Dendritic cell treated with granulocyte-macrophage colony-stimulating factor and Interleukin-4, amounts not matched to agents 40 ng/mL and 50 ng/mL, for 4 days (primary cell): ENCODE data around the gene F7.
"Not testable (repeated sequence)": the region's sequence is repeated elsewhere in the genome, so short reads cannot be mapped to it uniquely, and the experiment has no call there.

Experiments used
- H3K27ac Mint-ChIP-seq: one replicate; pipeline ENCODE4 v1.8.0; 2022; ENCODE audit warnings: mild to moderate bottlenecking, mixed read lengths
- H3K27me3 Mint-ChIP-seq: one replicate; pipeline ENCODE4 v1.8.0; 2022; ENCODE audit warnings: mild to moderate bottlenecking, mixed read lengths
- H3K36me3 Mint-ChIP-seq: one replicate; pipeline ENCODE4 v1.8.0; 2022; ENCODE audit warnings: low read depth, mixed read lengths
- H3K4me1 Mint-ChIP-seq: one replicate; pipeline ENCODE4 v1.8.0; 2022; ENCODE audit warnings: low read depth, mixed read lengths
- H3K4me3 Mint-ChIP-seq: one replicate; pipeline ENCODE4 v1.8.0; 2022; ENCODE audit warnings: mild to moderate bottlenecking, moderate library complexity, mixed read lengths
- H3K9me3 Mint-ChIP-seq: one replicate; pipeline ENCODE4 v1.8.0; 2022; ENCODE audit warnings: mixed read lengths
- intact Hi-C: fragments of 100-400 bp; cut with micrococcal nuclease; formaldehyde crosslinking; loops from one replicate; pipeline ENCODE4 v1.15.0; 2022

F7 gene

GRCh38 chr13:113077953-113078901 lies 27.4 kb upstream of the F7 start:
- no peak overlapping the region for H3K27ac Mint-ChIP-seq
- intact Hi-C loops = no loop called here
- H3K9me3 Mint-ChIP-seq = no peaks in the 10 kb centered on the region
- H3K36me3 Mint-ChIP-seq = no peaks in the 10 kb centered on the region
- no peak overlapping the region for H3K4me3 Mint-ChIP-seq
- no peaks in the 10 kb centered on the region for H3K4me1 Mint-ChIP-seq
- H3K27me3 Mint-ChIP-seq = no peaks in the 10 kb centered on the region

- intact Hi-C loops = no loop called here
Measured at GRCh38 chr13:113078902-113079780, 26.4 kb upstream of the F7 start.

GRCh38 chr13:113079781-113080080 lies 25.9 kb upstream of the F7 start:
- intact Hi-C loops, H3K27me3 Mint-ChIP-seq, H3K36me3 Mint-ChIP-seq, H3K27ac Mint-ChIP-seq, H3K4me3 Mint-ChIP-seq, H3K4me1 Mint-ChIP-seq, H3K9me3 Mint-ChIP-seq: not testable (repeated sequence)

More at GRCh38 chr13:113078902-113079780, 26.4 kb upstream of the F7 start:
- no peak overlapping the region for H3K4me3 Mint-ChIP-seq
- H3K27ac Mint-ChIP-seq = no peak overlapping the region
- no peaks in the 10 kb centered on the region for H3K27me3 Mint-ChIP-seq
- H3K9me3 Mint-ChIP-seq = no peaks in the 10 kb centered on the region
- H3K4me1 Mint-ChIP-seq = no peaks in the 10 kb centered on the region
- H3K36me3 Mint-ChIP-seq = no peaks in the 10 kb centered on the region

DNA sequence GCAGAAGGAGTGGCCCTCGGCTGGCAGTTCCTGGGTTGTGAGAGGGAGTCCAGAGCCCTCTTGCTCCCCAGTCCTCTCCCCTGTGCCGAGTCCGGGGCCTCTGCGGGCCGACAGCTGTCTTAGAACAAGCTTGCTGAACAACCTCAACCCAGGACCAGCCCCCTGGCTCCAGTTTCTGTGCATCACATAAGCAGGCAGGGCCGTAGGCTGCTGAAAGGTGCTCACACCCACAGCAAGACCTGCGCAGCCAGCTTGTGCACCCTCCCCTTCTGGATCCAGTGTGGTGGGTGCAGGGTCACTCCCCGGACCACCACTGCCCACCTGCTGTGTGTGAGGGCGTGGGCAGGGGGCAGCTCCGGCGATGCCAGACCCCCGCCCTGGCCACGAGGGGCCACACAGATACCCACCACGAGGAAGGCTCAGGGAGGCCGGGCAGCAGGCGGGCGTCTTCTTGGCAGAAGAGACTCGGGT lies 25.2 kb upstream of the F7 start:
- Mint-ChIP-seq H3K4me1 (no peaks in the 10 kb centered on the region), H3K36me3 (no peaks in the 10 kb centered on the region)

DNA sequence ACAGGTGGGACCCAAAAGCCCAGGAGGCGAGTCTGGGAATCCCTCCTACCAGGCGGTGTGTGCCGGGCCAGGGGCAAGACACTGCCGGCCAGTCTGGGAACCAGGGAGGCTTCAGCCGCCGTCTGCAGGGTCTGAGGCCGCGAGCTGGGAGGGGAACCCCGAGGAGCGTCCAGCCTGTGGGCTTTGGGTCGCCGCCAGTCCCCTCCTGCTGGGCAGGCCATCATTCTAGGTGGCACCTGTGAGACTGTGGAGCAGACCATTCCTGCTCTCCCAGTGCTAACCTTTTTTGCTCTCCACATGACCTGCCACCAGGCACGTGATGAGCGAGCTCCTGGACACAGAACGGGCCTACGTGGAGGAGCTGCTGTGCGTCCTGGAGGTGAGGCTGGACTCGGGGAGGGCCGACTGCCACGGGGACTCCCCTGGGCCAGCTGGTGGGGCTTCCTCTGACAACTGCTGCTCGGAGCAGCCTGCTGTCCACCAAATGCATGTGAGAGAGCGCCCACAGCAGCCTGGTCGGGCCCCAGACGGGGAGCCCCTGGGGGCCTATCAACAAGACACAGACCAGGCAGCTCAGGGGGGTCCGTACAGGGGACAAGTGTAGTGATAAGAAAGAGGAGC lies 24.6 kb upstream of the F7 start:
- Mint-ChIP-seq H3K4me3 (no peak overlapping the region), H3K4me1 (no peaks in the 10 kb centered on the region), H3K9me3 (no peaks in the 10 kb centered on the region), H3K36me3 (no peaks in the 10 kb centered on the region), H3K27me3 (no peaks in the 10 kb centered on the region), H3K27ac (no peak overlapping the region)
- intact Hi-C loops = no loop called here

More for the DNA sequence above, 25.2 kb upstream of the F7 start:
- intact Hi-C loops = no loop called here
- Mint-ChIP-seq H3K27ac (no peak overlapping the region), H3K4me3 (no peak overlapping the region), H3K27me3 (no peaks in the 10 kb centered on the region), H3K9me3 (no peaks in the 10 kb centered on the region)

- Mint-ChIP-seq H3K4me1 (no peaks in the 10 kb centered on the region), H3K36me3 (no peaks in the 10 kb centered on the region), H3K27me3 (no peaks in the 10 kb centered on the region), H3K4me3 (no peak overlapping the region), H3K27ac (no peak overlapping the region), H3K9me3 (no peaks in the 10 kb centered on the region)
- intact Hi-C loops = no loop called here
Measured at GRCh38 chr13:113082198-113083021, 23.2 kb upstream of the F7 start.

DNA sequence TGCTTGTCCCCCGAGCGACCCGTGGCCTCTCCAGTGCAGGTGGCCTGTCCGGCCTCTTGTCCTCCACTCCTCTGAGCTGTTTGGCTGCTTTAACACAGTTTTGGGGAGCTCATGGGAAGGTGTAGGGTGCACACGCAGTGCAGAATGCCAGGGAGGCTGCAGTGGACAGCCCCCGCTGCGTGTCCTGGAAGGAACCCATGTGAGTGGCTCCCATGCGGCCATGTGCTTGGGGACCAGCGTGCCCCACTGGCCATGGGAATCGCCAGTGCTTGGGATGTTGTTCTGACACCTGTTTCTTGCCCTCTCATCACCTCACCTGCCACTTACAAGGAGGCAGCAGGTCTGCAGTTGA lies 22.6 kb upstream of the F7 start:
- no peaks in the 10 kb centered on the region for H3K4me1 Mint-ChIP-seq
- H3K27ac Mint-ChIP-seq = no peak overlapping the region
- no peak overlapping the region for H3K4me3 Mint-ChIP-seq
- no peaks in the 10 kb centered on the region for H3K9me3 Mint-ChIP-seq
- no peaks in the 10 kb centered on the region for H3K27me3 Mint-ChIP-seq
- H3K36me3 Mint-ChIP-seq = no peaks in the 10 kb centered on the region
- intact Hi-C loops = no loop called here

GRCh38 chr13:113083402-113084061 lies 22.1 kb upstream of the F7 start:
- no peaks in the 10 kb centered on the region for H3K27me3 Mint-ChIP-seq
- H3K36me3 Mint-ChIP-seq = no peaks in the 10 kb centered on the region
- H3K27ac Mint-ChIP-seq = no peak overlapping the region
- no peak overlapping the region for H3K4me3 Mint-ChIP-seq
- H3K9me3 Mint-ChIP-seq = no peaks in the 10 kb centered on the region
- no peaks in the 10 kb centered on the region for H3K4me1 Mint-ChIP-seq
- intact Hi-C loops = no loop called here

GRCh38 chr13:113084094-113084942 lies 21.3 kb upstream of the F7 start:
- no peaks in the 10 kb centered on the region for H3K4me1 Mint-ChIP-seq
- intact Hi-C loops = no loop called here
- no peak overlapping the region for H3K27ac Mint-ChIP-seq
- H3K27me3 Mint-ChIP-seq = no peaks in the 10 kb centered on the region
- H3K4me3 Mint-ChIP-seq = no peak overlapping the region
- H3K36me3 Mint-ChIP-seq = no peaks in the 10 kb centered on the region
- no peaks in the 10 kb centered on the region for H3K9me3 Mint-ChIP-seq

GRCh38 chr13:113084943-113085540 lies 20.5 kb upstream of the F7 start:
- intact Hi-C loops = no loop called here
- Mint-ChIP-seq H3K9me3 (no peaks in the 10 kb centered on the region), H3K4me3 (no peak overlapping the region), H3K27ac (no peak overlapping the region), H3K27me3 (no peaks in the 10 kb centered on the region), H3K36me3 (no peaks in the 10 kb centered on the region), H3K4me1 (no peaks in the 10 kb centered on the region)

DNA sequence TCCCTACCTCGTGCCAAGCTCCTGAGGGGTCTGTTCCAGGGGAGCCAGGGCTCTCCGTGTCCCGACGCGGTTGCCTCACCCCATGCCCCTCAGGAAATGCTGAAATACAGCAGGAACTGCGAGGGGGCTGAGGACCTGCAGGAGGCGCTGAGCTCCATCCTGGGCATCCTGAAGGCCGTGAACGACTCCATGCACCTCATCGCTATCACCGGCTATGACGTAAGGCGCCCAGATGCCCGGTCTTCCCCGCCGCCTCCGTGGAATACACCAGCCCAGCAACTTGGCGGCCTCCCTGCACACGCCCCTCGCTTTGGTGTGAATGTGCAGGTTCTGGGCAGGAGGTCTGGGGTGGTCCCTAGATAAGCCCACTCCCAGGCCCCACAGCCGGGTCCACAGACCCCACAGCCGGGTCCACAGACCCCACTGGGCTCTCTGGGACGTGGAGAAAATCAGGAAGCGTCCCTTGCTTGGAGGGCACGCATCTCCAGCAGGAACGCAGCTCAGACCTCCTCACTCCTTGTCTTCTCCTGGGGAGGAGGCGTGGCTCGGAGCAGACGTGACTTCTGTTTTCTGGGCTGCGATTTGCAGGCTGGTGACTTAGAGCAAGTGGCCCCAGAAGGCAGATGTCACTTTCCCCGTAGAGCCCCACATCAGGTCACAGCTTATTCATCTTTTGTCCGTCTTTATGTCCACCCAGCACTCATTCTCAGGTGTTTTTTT lies 19.4 kb upstream of the F7 start:
- Mint-ChIP-seq H3K27me3 (no peaks in the 10 kb centered on the region), H3K27ac (no peak overlapping the region), H3K4me3 (no peak overlapping the region), H3K36me3 (no peaks in the 10 kb centered on the region), H3K4me1 (no peaks in the 10 kb centered on the region), H3K9me3 (no peaks in the 10 kb centered on the region)
- intact Hi-C loops = no loop called here
